ENCODE results near the gene HNMT. TPM values are rescaled to one million over a fixed set of nuclear protein-coding genes. Genes with fewer than 3 reads are reported as not detected.

HNMT gene
- total and polyA plus RNA-seq, 2 donors (not counting 1 experiment from before 2014, with no cell fraction given) = 0.24 TPM; not detected in 1

- no peaks in the 10 kb centered on the region for H3K9me3 Mint-ChIP-seq (ENCODE audit: insufficient read depth)
- POLR2A ChIA-PET = no interaction called here
- Histone ChIP-seq H3K4me3 (ENCODE audit: control extremely low read depth in 1 of 5, extremely low read depth in 1 of 5, insufficient read depth in 1 of 5, low read depth in 2 of 5, low read length in 4 of 5) (no peak overlapping the region), H3K36me3 (replicated peaks in 1 of 2; ENCODE audit: control extremely low read depth in 1 of 2, control insufficient read depth in 1 of 2, extremely low read depth in 1 of 2, insufficient read depth in 2 of 2, low read length in 1 of 2) (no peaks in the 10 kb centered on the region), H4K20me1 (ENCODE audit: control insufficient read depth, insufficient read depth, low read length, poor library complexity, severe bottlenecking) (no peaks in the 10 kb centered on the region), H3K27ac (ENCODE audit: low read length in 2 of 2) (no peak overlapping the region), H3K79me2 (ENCODE audit: control insufficient read depth, insufficient read depth, low read length) (no peaks in the 10 kb centered on the region), H3K4me2 (replicated peaks; ENCODE audit: low read depth, low read length, poor library complexity, severe bottlenecking) (no peak overlapping the region), H3K4me1 (ENCODE audit: control insufficient read depth in 2 of 2, insufficient read depth in 2 of 2, low read length in 2 of 2) (no peaks in the 10 kb centered on the region), H3K9ac (ENCODE audit: low read length) (no peak overlapping the region), H3K27me3 (replicated peaks in 1 of 4; ENCODE audit: control extremely low read depth in 1 of 4, control insufficient read depth in 3 of 4, insufficient read depth in 4 of 4, low read length in 3 of 4) (no peaks in the 10 kb centered on the region), H3K9me3 (ENCODE audit: control extremely low read depth in 1 of 3, control insufficient read depth in 2 of 3, insufficient read depth in 1 of 3, low read length in 2 of 3) (peaks cover 0 to 1% (median 0%) of the 10 kb centered on the region in 3 donors), H2AFZ (ENCODE audit: insufficient read depth, low read depth, low read length, poor library complexity, severe bottlenecking) (no peak overlapping the region)
- CTCF ChIA-PET = no interaction called here
- no peak overlapping the region for H3K27ac Mint-ChIP-seq
- H3K27me3 Mint-ChIP-seq = peaks cover 8% of the 10 kb centered on the region
- WGBS (ENCODE audit: insufficient coverage) = 100% methylated on average over 3 of the region's 4 CpGs
- no peak overlapping the region for H3K4me3 Mint-ChIP-seq
- ATAC-seq (ENCODE audit: low read depth) (no peak), DNase-seq (no peak)
- H3K4me1 Mint-ChIP-seq = no peaks in the 10 kb centered on the region
- intact Hi-C loops (cut with micrococcal nuclease) = no loop called here
- TF ChIP-seq CTCF (IDR thresholded peaks at IDR 0.05) (no peak), EZH2 (IDR thresholded peaks at IDR 0.05; ENCODE audit: borderline replicate concordance, insufficient read depth, low read depth, low read length, poor library complexity, severe bottlenecking) (no peak)
These were observed 4.0 kb upstream of the HNMT start for GRCh38 chr2:137960223-137960622.

DNA sequence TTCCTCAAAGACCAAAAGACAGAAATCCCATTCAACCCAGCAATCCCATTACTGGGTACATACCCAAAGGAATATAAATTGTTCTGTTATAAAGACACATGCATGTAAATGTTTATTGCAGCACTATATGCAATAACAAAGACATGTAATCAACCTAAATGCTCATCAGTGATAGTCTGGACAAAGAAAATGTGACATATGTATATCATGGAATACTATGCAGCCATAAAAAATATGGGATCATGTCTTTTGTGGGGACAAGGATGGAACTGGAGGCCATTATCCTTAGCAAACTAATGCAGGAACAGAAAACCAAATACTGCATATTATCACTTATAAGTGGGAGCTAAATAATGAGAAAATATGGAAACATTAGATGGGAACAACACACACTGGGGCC is 2.7 kb upstream of the HNMT start:
- H3K27ac Mint-ChIP-seq = no peak overlapping the region
- POLR2A ChIA-PET = no interaction called here
- CTCF ChIA-PET = no interaction called here
- no peaks in the 10 kb centered on the region for H4K20me1 ChIP-seq (ENCODE audit: control insufficient read depth, insufficient read depth, low read length, poor library complexity, severe bottlenecking)
- no peaks in the 10 kb centered on the region for H3K4me1 Mint-ChIP-seq
- intact Hi-C loops (cut with micrococcal nuclease) = no loop called here
- no peaks in the 10 kb centered on the region for H3K79me2 ChIP-seq (ENCODE audit: control insufficient read depth, insufficient read depth, low read length)
- H3K4me3 ChIP-seq (ENCODE audit: control extremely low read depth in 1 of 5, extremely low read depth in 1 of 5, insufficient read depth in 1 of 5, low read depth in 2 of 5, low read length in 4 of 5) = no peak overlapping the region
- ATAC-seq (ENCODE audit: low read depth) (no peak), DNase-seq (no peak)
- no peak overlapping the region for H3K4me3 Mint-ChIP-seq
- H2AFZ ChIP-seq (ENCODE audit: insufficient read depth, low read depth, low read length, poor library complexity, severe bottlenecking) = no peak overlapping the region
- H3K27ac ChIP-seq (ENCODE audit: low read length in 2 of 2) = no peak overlapping the region
- H3K9ac ChIP-seq (ENCODE audit: low read length) = no peak overlapping the region
- H3K36me3 ChIP-seq (replicated peaks in 1 of 2; ENCODE audit: control extremely low read depth in 1 of 2, control insufficient read depth in 1 of 2, extremely low read depth in 1 of 2, insufficient read depth in 2 of 2, low read length in 1 of 2) = no peaks in the 10 kb centered on the region
- peaks cover 8% of the 10 kb centered on the region for H3K27me3 Mint-ChIP-seq
- no peaks in the 10 kb centered on the region for H3K9me3 Mint-ChIP-seq (ENCODE audit: insufficient read depth)
- H3K4me2 ChIP-seq (replicated peaks; ENCODE audit: low read depth, low read length, poor library complexity, severe bottlenecking) = no peak overlapping the region
- no peaks in the 10 kb centered on the region for H3K4me1 ChIP-seq (ENCODE audit: control insufficient read depth in 2 of 2, insufficient read depth in 2 of 2, low read length in 2 of 2)
- H3K9me3 ChIP-seq (ENCODE audit: control extremely low read depth in 1 of 3, control insufficient read depth in 2 of 3, insufficient read depth in 1 of 3, low read length in 2 of 3) = peaks cover 0 to 1% (median 0%) of the 10 kb centered on the region in 3 donors
- TF ChIP-seq EZH2 (IDR thresholded peaks at IDR 0.05; ENCODE audit: borderline replicate concordance, insufficient read depth, low read depth, low read length, poor library complexity, severe bottlenecking) = no peak
- no peaks in the 10 kb centered on the region for H3K27me3 ChIP-seq (replicated peaks in 1 of 4; ENCODE audit: control extremely low read depth in 1 of 4, control insufficient read depth in 3 of 4, insufficient read depth in 4 of 4, low read length in 3 of 4)

All from B cell (primary cell).